KMS-11 (cell line): ENCODE results near the gene DEFB131B.

Source experiments
- H2AFZ ChIP-seq: fragments of 200-600 bp; sonication (generic); 2 replicates; pipeline ENCODE4 v1.6.1; 2016; ENCODE audit warnings: antibody characterized with exemption, mixed run types, low read depth
- H3K27ac ChIP-seq: fragments of 200-600 bp; sonication (generic); 2 replicates; pipeline ENCODE4 v1.6.1; 2016; ENCODE audit warnings: mild to moderate bottlenecking, mixed run types
- H3K27me3 ChIP-seq: fragments of 200-600 bp; sonication (generic); 2 replicates; pipeline ENCODE4 v1.6.1; 2017; ENCODE audit warnings: mild to moderate bottlenecking, low read depth, mixed run types, moderate library complexity; ENCODE audit not compliant: insufficient read depth
- H3K36me3 ChIP-seq: fragments of 200-600 bp; sonication (generic); 2 replicates; pipeline ENCODE4 v1.6.1; 2017; ENCODE audit warnings: mild to moderate bottlenecking, mixed run types; ENCODE audit not compliant: insufficient read depth
- H3K4me1 ChIP-seq: fragments of 200-600 bp; sonication (generic); 2 replicates; pipeline ENCODE4 v1.6.1; 2016; ENCODE audit warnings: mild to moderate bottlenecking, low read depth, mixed run types; ENCODE audit not compliant: poor library complexity, severe bottlenecking
- H3K4me2 ChIP-seq: fragments of 200-600 bp; sonication (generic); 2 replicates; pipeline ENCODE4 v1.7.0; 2016; ENCODE audit warnings: mild to moderate bottlenecking, mixed run types
- H3K4me3 ChIP-seq: fragments of 200-600 bp; sonication (generic); IDR thresholded peaks from 2 replicates; pipeline ENCODE4 v1.6.1; 2017; ENCODE audit warnings: low read depth, low read length, mixed read lengths; ENCODE audit not compliant: insufficient read depth
- H3K79me2 ChIP-seq: fragments of 200-600 bp; sonication (generic); 2 replicates; pipeline ENCODE4 v1.6.1; 2016; ENCODE audit warnings: low read depth, mixed run types; ENCODE audit not compliant: insufficient read depth
- H3K9ac ChIP-seq: fragments of 200-600 bp; sonication (generic); 2 replicates; pipeline ENCODE4 v1.6.1; 2016; ENCODE audit warnings: mild to moderate bottlenecking, mixed run types
- H4K20me1 ChIP-seq: fragments of 200-600 bp; sonication (generic); 2 replicates; pipeline ENCODE4 v1.6.1; 2016; ENCODE audit warnings: mild to moderate bottlenecking, mixed run types; ENCODE audit not compliant: insufficient read depth
- TF ChIP-seq, protein P1 (sequence below): fragments of 200-600 bp; sonication (generic); conservative IDR thresholded peaks from 2 replicates; pipeline ENCODE4 v1.6.1; 2017; ENCODE audit warnings: low read depth, mild to moderate bottlenecking, antibody characterized with exemption, low read length, moderate library complexity, mixed read lengths

The DEFB131B gene

DNA sequence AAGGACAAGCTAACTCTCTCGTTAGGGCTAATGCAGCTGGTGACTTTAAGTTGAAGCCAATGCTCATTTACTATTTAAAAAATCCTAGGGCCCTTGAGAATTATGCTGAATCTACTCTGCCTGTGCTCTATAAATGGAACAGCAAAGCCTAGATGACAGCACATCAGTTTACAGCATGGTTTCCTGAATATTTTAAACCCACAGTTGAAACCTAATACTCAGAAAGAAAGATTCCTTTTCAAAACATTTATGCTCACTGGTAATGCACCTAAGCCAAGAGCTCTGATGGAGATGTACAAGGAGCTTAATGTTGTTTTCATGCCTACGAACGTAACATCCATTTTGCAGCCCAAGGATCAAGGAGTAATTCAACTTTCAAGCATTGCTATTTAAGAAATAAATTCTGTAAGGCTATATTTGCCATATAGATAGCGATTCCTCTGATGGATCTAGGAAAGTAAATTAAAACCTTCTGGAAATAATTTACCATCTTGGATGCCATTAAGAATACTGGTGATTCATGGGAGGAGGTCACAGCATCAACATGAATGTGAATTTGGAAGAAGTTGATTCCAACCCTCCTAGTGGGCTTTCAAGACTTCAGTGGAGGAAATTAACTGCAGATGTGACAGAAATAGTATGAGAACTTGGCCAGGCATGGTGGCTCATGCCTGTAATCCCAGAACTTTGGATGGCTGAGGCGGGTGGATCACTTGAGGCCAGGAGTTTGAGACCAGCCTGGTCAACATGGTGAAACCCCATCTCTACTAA, 35.7 kb downstream of the DEFB131B start:
- H3K27me3 ChIP-seq = no peaks in the 10 kb centered on the region
- H3K36me3 ChIP-seq = no peaks in the 10 kb centered on the region
- H3K27ac ChIP-seq = no peak overlapping the region
- no peaks in the 10 kb centered on the region for H4K20me1 ChIP-seq
- H3K4me1 ChIP-seq = peaks cover 24% of the 10 kb centered on the region
- no peak overlapping the region for H3K9ac ChIP-seq
- TF ChIP-seq, protein P1, sequence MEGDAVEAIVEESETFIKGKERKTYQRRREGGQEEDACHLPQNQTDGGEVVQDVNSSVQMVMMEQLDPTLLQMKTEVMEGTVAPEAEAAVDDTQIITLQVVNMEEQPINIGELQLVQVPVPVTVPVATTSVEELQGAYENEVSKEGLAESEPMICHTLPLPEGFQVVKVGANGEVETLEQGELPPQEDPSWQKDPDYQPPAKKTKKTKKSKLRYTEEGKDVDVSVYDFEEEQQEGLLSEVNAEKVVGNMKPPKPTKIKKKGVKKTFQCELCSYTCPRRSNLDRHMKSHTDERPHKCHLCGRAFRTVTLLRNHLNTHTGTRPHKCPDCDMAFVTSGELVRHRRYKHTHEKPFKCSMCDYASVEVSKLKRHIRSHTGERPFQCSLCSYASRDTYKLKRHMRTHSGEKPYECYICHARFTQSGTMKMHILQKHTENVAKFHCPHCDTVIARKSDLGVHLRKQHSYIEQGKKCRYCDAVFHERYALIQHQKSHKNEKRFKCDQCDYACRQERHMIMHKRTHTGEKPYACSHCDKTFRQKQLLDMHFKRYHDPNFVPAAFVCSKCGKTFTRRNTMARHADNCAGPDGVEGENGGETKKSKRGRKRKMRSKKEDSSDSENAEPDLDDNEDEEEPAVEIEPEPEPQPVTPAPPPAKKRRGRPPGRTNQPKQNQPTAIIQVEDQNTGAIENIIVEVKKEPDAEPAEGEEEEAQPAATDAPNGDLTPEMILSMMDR = no peak
- H2AFZ ChIP-seq = no peak overlapping the region
- H3K79me2 ChIP-seq = no peaks in the 10 kb centered on the region
- no peak overlapping the region for H3K4me3 ChIP-seq
- H3K4me2 ChIP-seq = peak overlapping the region; percentile 22

DNA sequence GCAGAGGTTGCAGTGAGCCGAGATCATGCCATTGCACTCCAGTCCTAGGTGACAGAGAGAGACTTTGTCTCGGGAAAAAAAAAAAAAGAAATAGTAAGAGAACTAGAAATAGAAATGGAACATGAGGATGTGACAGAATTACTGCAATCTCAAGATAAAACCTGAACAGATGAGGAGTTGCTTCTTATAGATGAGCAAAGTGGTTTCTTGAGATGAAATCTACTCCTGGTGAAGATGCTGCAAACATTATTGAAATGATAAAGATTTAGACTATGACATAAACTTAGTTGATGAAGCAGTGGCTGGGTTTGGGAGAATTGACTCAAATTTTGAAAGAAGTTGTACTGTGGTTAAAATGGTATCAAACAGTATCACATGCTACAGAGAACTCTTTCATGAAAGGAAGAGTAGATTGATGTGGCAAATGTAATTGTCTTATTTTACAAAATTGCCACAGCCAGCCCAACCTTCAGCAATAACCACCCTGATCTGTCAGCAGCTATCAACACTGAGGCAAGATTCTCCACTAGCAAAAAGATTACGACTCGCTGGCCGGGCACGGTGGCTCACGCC, 36.5 kb downstream of the DEFB131B start:
- H2AFZ ChIP-seq = no peak overlapping the region
- H3K4me3 ChIP-seq = no peak overlapping the region
- H3K4me2 ChIP-seq = no peak overlapping the region
- no peak overlapping the region for H3K27ac ChIP-seq
- no peak overlapping the region for H3K9ac ChIP-seq
- TF ChIP-seq, protein P1 = no peak
- no peaks in the 10 kb centered on the region for H3K79me2 ChIP-seq
- H3K36me3 ChIP-seq = no peaks in the 10 kb centered on the region
- no peaks in the 10 kb centered on the region for H3K27me3 ChIP-seq
- H3K4me1 ChIP-seq = peaks cover 24% of the 10 kb centered on the region
- no peaks in the 10 kb centered on the region for H4K20me1 ChIP-seq

DNA sequence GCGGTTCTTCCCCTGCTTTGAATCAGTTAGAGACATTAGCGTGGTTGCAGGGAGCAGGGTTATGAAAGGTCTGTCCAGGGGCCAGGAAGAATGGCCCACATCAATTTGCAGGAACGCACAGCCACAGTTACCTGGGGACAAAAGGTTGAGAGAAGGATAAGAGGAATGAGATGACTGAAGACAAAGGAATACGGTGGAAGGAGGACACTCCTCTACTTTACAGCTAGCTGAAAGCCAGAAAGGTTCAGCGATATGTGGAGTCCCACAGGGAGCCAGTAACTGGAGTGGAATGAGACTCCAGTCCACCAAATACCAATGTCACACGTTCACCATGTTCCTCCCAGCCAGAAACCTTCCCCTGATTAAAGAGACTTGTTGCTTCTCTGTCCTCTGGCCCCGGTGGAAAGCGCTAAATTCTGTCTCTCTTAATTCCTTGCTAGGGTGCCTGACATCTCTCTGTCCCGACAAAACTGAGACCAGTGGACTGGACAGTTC, 39.4 kb downstream of the DEFB131B start:
- TF ChIP-seq, protein P1 = no peak
- no peaks in the 10 kb centered on the region for H3K79me2 ChIP-seq
- no peaks in the 10 kb centered on the region for H3K27me3 ChIP-seq
- H3K4me1 ChIP-seq = peaks cover 19% of the 10 kb centered on the region
- no peak overlapping the region for H2AFZ ChIP-seq
- no peaks in the 10 kb centered on the region for H4K20me1 ChIP-seq
- no peak overlapping the region for H3K4me3 ChIP-seq
- no peak overlapping the region for H3K27ac ChIP-seq
- no peaks in the 10 kb centered on the region for H3K36me3 ChIP-seq
- no peak overlapping the region for H3K9ac ChIP-seq
- no peak overlapping the region for H3K4me2 ChIP-seq

DNA sequence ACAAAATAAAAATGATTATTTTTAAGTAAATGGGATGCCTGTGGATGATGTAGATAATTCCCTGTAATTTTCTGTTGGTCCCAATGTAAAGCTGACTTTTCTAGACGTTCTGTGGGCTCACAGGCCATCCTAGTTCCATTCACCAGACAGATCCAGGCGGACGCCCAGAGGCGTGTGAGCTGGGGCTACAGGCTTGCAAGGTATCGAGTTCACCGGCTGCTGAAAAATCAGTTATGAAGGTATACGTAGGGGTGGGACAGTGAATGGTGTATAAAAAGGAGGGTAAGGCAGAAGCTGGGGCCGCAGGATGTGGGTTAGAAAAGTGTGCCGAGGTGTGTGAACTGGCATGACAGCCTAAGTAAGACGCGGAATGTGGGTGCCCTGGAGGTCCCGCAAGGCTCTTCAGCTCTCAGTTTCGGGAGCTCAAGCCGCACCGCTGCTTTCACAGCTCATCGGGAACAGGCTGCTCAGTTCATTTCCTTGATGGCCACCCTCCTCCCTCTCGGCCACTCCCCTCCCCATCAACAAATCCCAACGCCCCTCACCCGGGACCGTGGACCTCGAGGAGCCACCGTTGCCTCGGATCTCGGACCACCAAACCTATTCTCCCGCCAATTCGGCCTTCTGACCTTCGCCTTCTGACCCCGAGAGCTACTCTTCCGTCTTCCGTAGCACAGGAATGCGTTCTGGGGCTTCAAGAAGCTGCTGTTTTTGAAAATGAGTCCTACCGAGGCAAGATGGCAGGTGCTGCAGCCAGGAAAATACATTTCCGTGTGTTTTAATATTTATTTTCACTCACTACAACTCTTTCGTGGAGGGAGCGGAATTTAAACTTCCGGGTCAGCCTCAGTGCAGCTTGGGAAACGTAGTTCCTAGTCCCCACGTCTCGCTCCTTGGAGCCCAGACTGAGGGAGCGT, 49.8 kb downstream of the DEFB131B start, which contains the start of gene XNDC1N:
XNDC1N (minus strand) TSS at position 775 of the 917 bp plus-strand sequence. CDS start 5,241 bp downstream, outside the sequence.
- peaks cover 27% of the 10 kb centered on the region for H3K4me1 ChIP-seq
- H3K9ac ChIP-seq = peak within 1 kb of the TSS; percentile 87
- H2AFZ ChIP-seq = peak within 1 kb of the TSS; percentile 92
- H3K36me3 ChIP-seq = 0 out of 2 replicates have a peak, but pooled peaks cover 6% of the 10 kb centered on the region
- H4K20me1 ChIP-seq = no peaks in the 10 kb centered on the region
- peak within 1 kb of the TSS; percentile 100 for H3K4me2 ChIP-seq
- no peaks in the 10 kb centered on the region for H3K27me3 ChIP-seq
- peak within 1 kb of the TSS; percentile 88 for H3K27ac ChIP-seq
- H3K4me3 ChIP-seq = no peak within 1 kb of the TSS
- peaks cover 42% of the 10 kb centered on the region for H3K79me2 ChIP-seq
- TF ChIP-seq, protein P1 = no peak
